Liver (tissue), 9 donors: ENCODE measurements around the gene RSRC1. TPM values are rescaled to one million over a fixed set of nuclear protein-coding genes. Genes with fewer than 3 reads are reported as not detected.

Source experiments
- DNase-seq: peaks from one replicate; pipeline ENCODE4 v3.0.0-alpha.2; 2017; ENCODE audit warnings: low spot score
- H3K27ac ChIP-seq, 2 donors: one replicate each; pipeline ENCODE4 v1.7.0; 2013; ENCODE audit warnings: inconsistent platforms in 2 of 2, low read length in 2 of 2, control low read depth in 1 of 2, low read depth in 1 of 2, mild to moderate bottlenecking in 1 of 2
- H3K27me3 ChIP-seq, 4 donors: one replicate each; pipeline versions ENCODE4 v1.6.1 to v1.7.0; 2013; ENCODE audit warnings: low read length in 3 of 4, inconsistent platforms in 1 of 4, mild to moderate bottlenecking in 1 of 4, moderate library complexity in 1 of 4; ENCODE audit not compliant: control insufficient read depth in 4 of 4, insufficient read depth in 4 of 4
- H3K36me3 ChIP-seq, 4 donors: one replicate each; pipeline versions ENCODE4 v1.6.1 to v1.7.0; 2013; ENCODE audit warnings: low read length in 3 of 4, mild to moderate bottlenecking in 3 of 4, low read depth in 1 of 4, moderate library complexity in 1 of 4; ENCODE audit not compliant: control insufficient read depth in 4 of 4, insufficient read depth in 3 of 4
- H3K4me1 ChIP-seq, 4 donors: one replicate each; pipeline versions ENCODE4 v1.6.1 to v1.7.0; 2013; ENCODE audit warnings: low read length in 3 of 4, mild to moderate bottlenecking in 3 of 4, moderate library complexity in 1 of 4; ENCODE audit not compliant: control insufficient read depth in 4 of 4, insufficient read depth in 4 of 4
- H3K4me3 ChIP-seq, 3 donors: one replicate each; pipeline versions ENCODE4 v1.6.1 to v1.7.0; 2013; ENCODE audit warnings: low read length in 3 of 3, control low read depth in 1 of 3, low read depth in 1 of 3, mild to moderate bottlenecking in 1 of 3
- H3K9ac ChIP-seq, 2 donors: one replicate each; pipeline ENCODE4 v1.7.0; 2013; ENCODE audit warnings: low read length in 2 of 2, mild to moderate bottlenecking in 2 of 2, moderate library complexity in 2 of 2, control low read depth in 1 of 2, low read depth in 1 of 2
- H3K9me3 ChIP-seq, 4 donors: one replicate each; pipeline versions ENCODE4 v1.6.1 to v1.7.0; 2013; ENCODE audit warnings: low read length in 3 of 4; ENCODE audit not compliant: control insufficient read depth in 4 of 4
- EGR1 ChIP-seq, 2 donors: IDR thresholded peaks; 2 replicates each; pipeline ENCODE4 v1.6.1; 2016 to 2018; ENCODE audit warnings: antibody characterized with exemption in 2 of 2, low read depth in 2 of 2
- FOXA2 ChIP-seq: IDR thresholded peaks from 2 replicates; pipeline ENCODE4 v1.6.1; 2016; ENCODE audit warnings: antibody characterized with exemption
- GABPA ChIP-seq, 2 donors: IDR thresholded peaks in 1 of 2; conservative IDR thresholded peaks in 1 of 2; 2 replicates each; pipeline ENCODE4 v1.6.1; 2016; ENCODE audit warnings: antibody characterized with exemption in 2 of 2, mild to moderate bottlenecking in 1 of 2, moderate library complexity in 1 of 2
- HNF4A ChIP-seq, 2 donors: conservative IDR thresholded peaks; 2 replicates each; pipeline ENCODE4 v1.6.1; 2016; ENCODE audit warnings: antibody characterized with exemption in 2 of 2, mild to moderate bottlenecking in 2 of 2
- HNF4G ChIP-seq: IDR thresholded peaks from 2 replicates; pipeline ENCODE4 v1.6.1; 2016; ENCODE audit warnings: antibody characterized with exemption
- JUND ChIP-seq, 2 donors: IDR thresholded peaks; 2 replicates each; pipeline ENCODE4 v1.6.1; 2016; ENCODE audit warnings: antibody characterized with exemption in 2 of 2
- NR2F2 ChIP-seq: IDR thresholded peaks from 2 replicates; pipeline ENCODE4 v1.6.1; 2016; ENCODE audit warnings: antibody characterized with exemption
- RAD21 ChIP-seq, 2 donors: IDR thresholded peaks; 2 replicates each; pipeline ENCODE4 v1.6.1; 2016; ENCODE audit warnings: antibody characterized with exemption in 2 of 2, mild to moderate bottlenecking in 2 of 2
- REST ChIP-seq: IDR thresholded peaks from 2 replicates; pipeline ENCODE4 v1.6.1; 2016; ENCODE audit warnings: antibody characterized with exemption, mild to moderate bottlenecking
- RXRA ChIP-seq, 2 donors: IDR thresholded peaks; 2 replicates each; pipeline ENCODE4 v1.6.1; 2017 to 2018; ENCODE audit warnings: antibody characterized with exemption in 2 of 2, mild to moderate bottlenecking in 1 of 2
- SP1 ChIP-seq: IDR thresholded peaks from 2 replicates; pipeline ENCODE4 v1.6.1; 2018; ENCODE audit warnings: antibody characterized with exemption, mild to moderate bottlenecking
- TAF1 ChIP-seq: conservative IDR thresholded peaks from 2 replicates; pipeline ENCODE4 v1.6.1; 2016; ENCODE audit warnings: antibody characterized with exemption, mild to moderate bottlenecking
- YY1 ChIP-seq: IDR thresholded peaks from 2 replicates; pipeline ENCODE4 v1.6.1; 2016; ENCODE audit warnings: antibody characterized with exemption, mild to moderate bottlenecking
- ZBTB33 ChIP-seq: IDR thresholded peaks from 2 replicates; pipeline ENCODE4 v1.6.1; 2016; ENCODE audit warnings: antibody characterized with exemption
- WGBS: extraction: QIAGEN DNeasy Blood & Tissue Kit; methylation state at CpG from one replicate; pipeline ENCODE4 v1.1.7; 2013; 5-methylcytosine and 5-hydroxymethylcytosine counted together
- polyA plus RNA-seq, 2 donors: library from polyadenylated mRNA; stranded (reverse) in 1 of 2; unstranded in 1 of 2; fragments of 200-250 nt in 1 of 2; fragments of >200 nt in 1 of 2; fragmentation: Nextera tagmentation in 1 of 2; extraction: Ambion mirVana in 1 of 2; gene quantifications; one replicate each; pipeline versions ENCODE4 v1.2.1 to v1.2.3, GENCODE V29; 2013 to 2015
- total RNA-seq, 2 donors: library from RNA; depleted of rRNA; stranded (reverse); fragments of >200 nt; gene quantifications; one replicate each; pipeline ENCODE4 v1.2.3, GENCODE V29; 2014
- TF ChIP-seq, protein P1 (sequence below): IDR thresholded peaks from 2 replicates; pipeline ENCODE4 v1.6.1; 2016; ENCODE audit warnings: antibody characterized with exemption
- TF ChIP-seq, protein P2 (sequence below): IDR thresholded peaks from 2 replicates; pipeline ENCODE4 v1.6.1; 2016; ENCODE audit warnings: antibody characterized with exemption
- TF ChIP-seq, protein P3 (sequence below): fragments of 150-350 bp; IDR thresholded peaks from 2 replicates; pipeline ENCODE4 v1.5.1; 2017; ENCODE audit warnings: improper control_type of control experiment, low read depth, low read length; ENCODE audit not compliant: missing input control
- donor health status: healthy.
- donor health status: healthy.
- donor health status: healthy.
- donor health status: healthy.
- donor health status: healthy.

Gene RSRC1
- total and polyA plus RNA-seq, 4 donors, result 7.2 to 30.3 (median 20.7) TPM

- H3K27ac ChIP-seq, result no peak overlapping the region
- no peak for DNase-seq
- no peak overlapping the region for H3K4me3 ChIP-seq
- H3K36me3 ChIP-seq, result no peaks in the 10 kb centered on the region
- H3K27me3 ChIP-seq, result no peaks in the 10 kb centered on the region
- no peaks in the 10 kb centered on the region for H3K9me3 ChIP-seq
- TF ChIP-seq NR2F2, result no peak
- no peak for TF ChIP-seq HNF4G
- TF ChIP-seq RAD21 (IDR thresholded peaks at IDR 0.05), result no peak
- TF ChIP-seq SP1, result no peak
- TF ChIP-seq, protein P1, sequence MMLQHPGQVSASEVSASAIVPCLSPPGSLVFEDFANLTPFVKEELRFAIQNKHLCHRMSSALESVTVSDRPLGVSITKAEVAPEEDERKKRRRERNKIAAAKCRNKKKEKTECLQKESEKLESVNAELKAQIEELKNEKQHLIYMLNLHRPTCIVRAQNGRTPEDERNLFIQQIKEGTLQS, result no peak
- no peak for TF ChIP-seq REST
- TF ChIP-seq, protein P2, sequence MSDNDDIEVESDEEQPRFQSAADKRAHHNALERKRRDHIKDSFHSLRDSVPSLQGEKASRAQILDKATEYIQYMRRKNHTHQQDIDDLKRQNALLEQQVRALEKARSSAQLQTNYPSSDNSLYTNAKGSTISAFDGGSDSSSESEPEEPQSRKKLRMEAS, result no peak
- TF ChIP-seq, protein P3, sequence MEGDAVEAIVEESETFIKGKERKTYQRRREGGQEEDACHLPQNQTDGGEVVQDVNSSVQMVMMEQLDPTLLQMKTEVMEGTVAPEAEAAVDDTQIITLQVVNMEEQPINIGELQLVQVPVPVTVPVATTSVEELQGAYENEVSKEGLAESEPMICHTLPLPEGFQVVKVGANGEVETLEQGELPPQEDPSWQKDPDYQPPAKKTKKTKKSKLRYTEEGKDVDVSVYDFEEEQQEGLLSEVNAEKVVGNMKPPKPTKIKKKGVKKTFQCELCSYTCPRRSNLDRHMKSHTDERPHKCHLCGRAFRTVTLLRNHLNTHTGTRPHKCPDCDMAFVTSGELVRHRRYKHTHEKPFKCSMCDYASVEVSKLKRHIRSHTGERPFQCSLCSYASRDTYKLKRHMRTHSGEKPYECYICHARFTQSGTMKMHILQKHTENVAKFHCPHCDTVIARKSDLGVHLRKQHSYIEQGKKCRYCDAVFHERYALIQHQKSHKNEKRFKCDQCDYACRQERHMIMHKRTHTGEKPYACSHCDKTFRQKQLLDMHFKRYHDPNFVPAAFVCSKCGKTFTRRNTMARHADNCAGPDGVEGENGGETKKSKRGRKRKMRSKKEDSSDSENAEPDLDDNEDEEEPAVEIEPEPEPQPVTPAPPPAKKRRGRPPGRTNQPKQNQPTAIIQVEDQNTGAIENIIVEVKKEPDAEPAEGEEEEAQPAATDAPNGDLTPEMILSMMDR, result no peak
- no peak for TF ChIP-seq HNF4A (conservative IDR thresholded peaks at IDR 0.05)
- TF ChIP-seq FOXA2, result no peak
- TF ChIP-seq EGR1 (IDR thresholded peaks at IDR 0.05; ENCODE audit: low read depth in 2 of 2), result no peak
- TF ChIP-seq YY1, result no peak
- no peaks in the 10 kb centered on the region for H3K4me1 ChIP-seq
- no peak overlapping the region for H3K9ac ChIP-seq
Measured at GRCh38 chr3:158447408-158447807, 337.5 kb downstream of the RSRC1 start.

DNA sequence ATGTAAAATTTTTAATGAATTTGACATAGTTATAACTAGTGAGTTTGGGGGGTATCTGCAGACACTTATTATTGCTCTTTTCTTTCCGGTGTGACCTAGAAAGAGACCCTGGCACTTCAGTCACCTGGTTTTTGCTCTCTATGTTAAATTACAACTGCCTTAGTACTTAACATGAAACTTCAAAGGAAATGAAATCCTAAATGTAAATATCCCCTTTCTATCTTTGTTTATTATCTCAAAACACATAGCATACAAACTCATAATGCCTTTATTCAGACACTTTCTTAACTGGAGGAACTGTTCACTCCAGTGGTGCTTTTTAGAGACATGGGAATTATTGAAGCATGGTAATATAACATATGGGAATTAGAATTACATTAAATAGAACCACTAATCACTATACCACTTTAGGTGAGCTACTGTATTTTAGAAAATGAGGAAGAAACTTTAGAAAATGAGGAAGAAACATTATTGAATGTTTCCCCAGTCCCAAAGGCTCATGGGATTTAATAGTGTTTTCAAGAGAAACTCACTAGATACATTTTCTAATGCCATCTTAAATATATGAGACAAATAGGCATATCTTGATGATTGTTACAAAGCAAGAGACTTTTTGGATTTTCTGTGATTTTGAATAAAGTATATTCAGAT, 341.6 kb downstream of the RSRC1 start:
- Histone ChIP-seq H3K4me1 (no peaks in the 10 kb centered on the region), H3K27ac (no peak overlapping the region), H3K27me3 (no peaks in the 10 kb centered on the region), H3K4me3 (no peak overlapping the region), H3K9ac (no peak overlapping the region), H3K36me3 (no peaks in the 10 kb centered on the region), H3K9me3 (no peaks in the 10 kb centered on the region)
- no peak for DNase-seq
- no peak for TF ChIP-seq NR2F2
- TF ChIP-seq, protein P3, result no peak
- no peak for TF ChIP-seq GABPA (IDR thresholded peaks at IDR 0.05 in 1 of 2, conservative IDR thresholded peaks at IDR 0.05 in 1 of 2)
- no peak for TF ChIP-seq JUND (IDR thresholded peaks at IDR 0.05)
- TF ChIP-seq RAD21 (IDR thresholded peaks at IDR 0.05), result no peak
- TF ChIP-seq HNF4G, result no peak
- TF ChIP-seq EGR1 (IDR thresholded peaks at IDR 0.05; ENCODE audit: low read depth in 2 of 2), result no peak
- TF ChIP-seq ZBTB33, result no peak
- TF ChIP-seq, protein P2, result no peak
- TF ChIP-seq RXRA (IDR thresholded peaks at IDR 0.05), result no peak
- TF ChIP-seq FOXA2, result no peak
- no peak for TF ChIP-seq HNF4A (conservative IDR thresholded peaks at IDR 0.05)
- no peak for TF ChIP-seq TAF1
- 93% methylated on average over 1 of the region's 1 CpG for WGBS
